HepG2 (cell line): ENCODE measurements around the gene ZNF318. TPM values are rescaled to one million over a fixed set of nuclear protein-coding genes. Genes with fewer than 3 reads are reported as not detected.

Experiments used
- ATAC-seq: fragments of 200-7000 bp; cut with Tn5 transposase; 3 replicates; pipeline ENCODE4 v1.9.1; 2020; ENCODE audit warnings: mild to moderate bottlenecking, moderate library complexity
- BruUV-seq: library from RNA; stranded (reverse); fragments of 400-500 nt; replicated peaks from 2 replicates; lab custom pipeline; 2021; lab: Mats Ljungman, UMichigan
- CTCF ChIA-PET: fragments of 300-600 bp; formaldehyde crosslinking; extraction: SDS; loops from one replicate; lab custom pipeline; 2021; ENCODE audit warnings: low total read pairs, inconsistent platforms, low intra/inter-chr PET ratio; lab: Yijun Ruan, JAX
- POLR2A ChIA-PET: fragments of 350-600 bp; sonication (Branson Sonifier 250); formaldehyde crosslinking; loops from one replicate; lab custom pipeline; 2020; ENCODE audit warnings: antibody characterized with exemption, inconsistent platforms; lab: Yijun Ruan, JAX
- DNase-seq: peaks from one replicate; pipeline ENCODE4 v3.0.0-alpha.2; 2015; ENCODE audit warnings: low spot score
- FAIRE-seq: peaks from 3 replicates; lab custom pipeline; 2011; peaks lifted over from hg19 to GRCh38; lab: Jason Lieb, UNC
- H2AFZ ChIP-seq: one replicate; pipeline ENCODE4 v1.6.1; 2011; ENCODE audit warnings: low read length, inconsistent platforms
- H3K27ac ChIP-seq: fragments of 300-600 bp; 3 replicates; pipeline ENCODE4 v1.8.0; 2011; ENCODE audit warnings: mixed run types, mild to moderate bottlenecking, mixed read lengths, low read length, inconsistent platforms; ENCODE audit not compliant: insufficient read depth; ENCODE audit errors: extremely low read length
- H3K27me3 ChIP-seq, 2 experiments: fragments of 200-600 bp in 1 of 2; 2 replicates in 1 of 2; 3 replicates in 1 of 2; pipeline versions ENCODE4 v1.6.0 to v1.8.0; 2011; ENCODE audit warnings: low read length in 2 of 2, mild to moderate bottlenecking in 2 of 2, moderate library complexity in 2 of 2, inconsistent platforms in 1 of 2; ENCODE audit not compliant: insufficient read depth in 2 of 2, control insufficient read depth in 1 of 2
- H3K36me3 ChIP-seq, 2 experiments: fragments of 200-600 bp in 1 of 2; replicated peaks in 1 of 2; 2 replicates in 1 of 2; 3 replicates in 1 of 2; pipeline versions ENCODE4 v1.5.1 to v1.8.0; 2011; ENCODE audit warnings: low read length in 2 of 2, inconsistent platforms in 1 of 2; ENCODE audit not compliant: insufficient read depth in 2 of 2, control insufficient read depth in 1 of 2
- H3K4me1 ChIP-seq: 2 replicates; pipeline ENCODE4 v1.5.1; 2012; ENCODE audit warnings: low read length, inconsistent platforms; ENCODE audit not compliant: insufficient read depth
- H3K4me2 ChIP-seq: 2 replicates; pipeline ENCODE4 v1.6.0; 2011; ENCODE audit warnings: low read depth, low read length, inconsistent platforms
- H3K4me3 ChIP-seq, 3 experiments: fragments of 200-600 bp in 1 of 3; sonication (generic), shearing (Covaris generic) in 1 of 3; replicated peaks in 1 of 3; 2 replicates each; pipeline ENCODE4 v1.5.1; 2011 to 2016; ENCODE audit warnings: low read length in 3 of 3, inconsistent platforms in 2 of 3, low read depth in 2 of 3, mild to moderate bottlenecking in 2 of 3, control low read depth in 1 of 3, mixed read lengths in 1 of 3; ENCODE audit not compliant: insufficient read depth in 1 of 3
- H3K79me2 ChIP-seq: one replicate; pipeline ENCODE4 v1.6.1; 2011; ENCODE audit warnings: low read length, inconsistent platforms; ENCODE audit not compliant: insufficient read depth
- H3K9ac ChIP-seq: 2 replicates; pipeline ENCODE4 v1.6.0; 2011; ENCODE audit warnings: mild to moderate bottlenecking, low read depth, low read length, inconsistent platforms; ENCODE audit not compliant: insufficient read depth
- H3K9me3 ChIP-seq: 2 replicates; pipeline ENCODE4 v1.5.1; 2012; ENCODE audit warnings: mild to moderate bottlenecking, low read length
- H4K20me1 ChIP-seq: 2 replicates; pipeline ENCODE4 v1.6.0; 2011; ENCODE audit warnings: inconsistent platforms, mild to moderate bottlenecking, low read length, moderate library complexity; ENCODE audit not compliant: insufficient read depth
- AFF4 ChIP-seq: sonication (generic); formaldehyde crosslinking; IDR thresholded peaks from 2 replicates; pipeline ENCODE4 v1.4.0; 2020; ENCODE audit warnings: missing genetic modification reagents
- CEBPB ChIP-seq: IDR thresholded peaks from 2 replicates; pipeline ENCODE4 v1.6.1; 2011; ENCODE audit warnings: low read depth, low read length, improper control_type of control experiment, borderline replicate concordance
- ESRRA ChIP-seq: sonication (generic); formaldehyde crosslinking; IDR thresholded peaks from 2 replicates; pipeline ENCODE4 v1.5.1; 2020; ENCODE audit warnings: mild to moderate bottlenecking, low read depth, missing genetic modification reagents
- GABPA ChIP-seq, 2 experiments: IDR thresholded peaks; 2 replicates each; pipeline ENCODE4 v1.6.1; 2011 to 2016; ENCODE audit warnings: low read depth in 2 of 2, low read length in 1 of 2, missing biosample characterization in 1 of 2, missing genetic modification characterization in 1 of 2
- SATB2 ChIP-seq: sonication (generic); formaldehyde crosslinking; IDR thresholded peaks from 2 replicates; pipeline ENCODE4 v1.5.0; 2020; ENCODE audit warnings: missing genetic modification reagents
- SIX1 ChIP-seq: sonication (generic); formaldehyde crosslinking; IDR thresholded peaks from 2 replicates; pipeline ENCODE4 v1.4.0; 2020; ENCODE audit warnings: missing genetic modification reagents, borderline replicate concordance
- ZNF841 ChIP-seq: sonication (generic); formaldehyde crosslinking; IDR thresholded peaks from 2 replicates; pipeline ENCODE4 v1.8.1; 2023; ENCODE audit warnings: missing genetic modification reagents, borderline replicate concordance
- WGBS: methylation state at CpG from one replicate; pipeline ENCODE4 v1.1.6; 2017; ENCODE audit warnings: low lambda C conversion rate; 5-methylcytosine and 5-hydroxymethylcytosine counted together
- in situ Hi-C: cut with HindIII; loops from 2 replicates; pipeline ENCODE4 v1.10.0; 2017; ENCODE audit warnings: low pct_unique_long_range_greater_than_20kb; ENCODE audit not compliant: extremely low pct_ligation_motif_present
- intact Hi-C: fragments of 100-400 bp; cut with micrococcal nuclease; formaldehyde crosslinking; loops from one replicate; pipeline ENCODE4 v1.10.0; 2022; ENCODE audit not compliant: unreplicated experiment
- polyA plus RNA-seq, 8 experiments: library from polyadenylated mRNA; depleted of rRNA in 3 of 8; stranded (reverse) in 7 of 8; unstranded in 1 of 8; fragments of >200 nt; fragmentation: Illumina TruSeq in 4 of 8; extraction: Trizol in 4 of 8; gene quantifications; 2 replicates each; pipeline versions ENCODE4 v1.2.1 to v1.2.3, GENCODE V29; 2011 to 2016; ENCODE audit warnings: low read depth in 4 of 8, missing spikeins in 1 of 8, mixed read lengths in 1 of 8; ENCODE audit not compliant: insufficient read depth in 1 of 8
- total RNA-seq, 5 experiments: library from RNA; depleted of rRNA; stranded (reverse); fragments of >200 nt; fragmentation: Illumina TruSeq; extraction: Trizol; gene quantifications; 2 replicates each; pipeline ENCODE4 v1.2.3, GENCODE V29; 2016; ENCODE audit warnings: low read depth in 1 of 5

The ZNF318 gene
- total and polyA plus RNA-seq, 2 of the 13 experiments (the other 11 are each of a cell fraction or from before 2014, with no cell fraction given) = 13.0 to 14.5 TPM

- Histone ChIP-seq H3K27me3 (peaks cover 5 to 45% of the 10 kb centered on the region in 2 experiments; a peak in 4 of 5 replicates), H3K4me2 (no peak overlapping the region), H3K9ac (no peak overlapping the region), H3K27ac (no peak overlapping the region), H2AFZ (no peak overlapping the region), H4K20me1 (no peaks in the 10 kb centered on the region), H3K4me1 (peaks cover 21% of the 10 kb centered on the region), H3K4me3 (no peak overlapping the region), H3K36me3 (no peaks in the 10 kb centered on the region), H3K9me3 (no peaks in the 10 kb centered on the region), H3K79me2 (no peaks in the 10 kb centered on the region)
- FAIRE-seq (no peak), ATAC-seq (no peak), DNase-seq (no peak)
- CTCF ChIA-PET = no interaction called here
- intact Hi-C loops (loop anchor here (1.0 kb wide), 1 partner anchor 8 kb away; no protein-coding TSS in a partner anchor), in situ Hi-C loops (no loop called here)
- peak; percentile 60; the same call in 1 of the 2 replicates for TF ChIP-seq CEBPB
- TF ChIP-seq AFF4 (CRISPR knock-in tag) = no peak
- no peak for TF ChIP-seq GABPA (IDR thresholded peaks at IDR 0.05; ENCODE audit: low read depth, low read length)
- no peak for TF ChIP-seq GABPA (CRISPR knock-in tag; IDR thresholded peaks at IDR 0.05; ENCODE audit: low read depth)
- no peak for TF ChIP-seq SIX1 (CRISPR knock-in tag)
- no peak for TF ChIP-seq ESRRA
- TF ChIP-seq ZNF841 (CRISPR knock-in tag) = no peak
- TF ChIP-seq SATB2 = no peak
- BruUV-seq = no TSS peak
- POLR2A ChIA-PET = interaction anchor here (0.7 kb wide), 1 partner anchor 27 kb away, joined by 3 read pairs; the partner anchor contains the start of gene ZNF318
- 42% methylated on average over 6 of the region's 6 CpGs for WGBS
Observed at GRCh38 chr6:43396408-43397149, 27.1 kb upstream of the ZNF318 start.
